ENCODE data around the gene EPGN.

EPGN gene

GRCh38 chr4:74297539-74297938 is 10.7 kb upstream of the EPGN start:
- H3F3A ChIP-seq (ENCODE audit: insufficient read depth) = no peaks in the 10 kb centered on the region
- H3K4me3 ChIP-seq (ENCODE audit: insufficient read depth, low read length, poor library complexity, severe bottlenecking) = no peak overlapping the region
- H4K20me1 ChIP-seq (ENCODE audit: low read depth, low read length) = no peaks in the 10 kb centered on the region
- no peaks in the 10 kb centered on the region for H3K79me2 ChIP-seq (ENCODE audit: insufficient read depth, low read length)
- no peaks in the 10 kb centered on the region for H3K9me2 ChIP-seq (replicated peaks; ENCODE audit: insufficient read depth, low read length)
- H3K4me2 ChIP-seq (ENCODE audit: low read depth, low read length, poor library complexity, severe bottlenecking) = no peak overlapping the region
- TF ChIP-seq EZH2phosphoT487 (conservative IDR thresholded peaks at IDR 0.05; ENCODE audit: low read length) = no peak
- no peak for TF ChIP-seq CTCF (IDR thresholded peaks at IDR 0.05; ENCODE audit: insufficient read depth, low read length, poor library complexity, severe bottlenecking)
- no peak overlapping the region for H3K9ac ChIP-seq (ENCODE audit: low read length)
- no peak overlapping the region for H3K27ac ChIP-seq (ENCODE audit: low read depth, low read length)
- H3K36me3 ChIP-seq (ENCODE audit: low read length) = no peaks in the 10 kb centered on the region
- H2AFZ ChIP-seq (ENCODE audit: low read depth, low read length, severe bottlenecking) = no peak overlapping the region
- no peaks in the 10 kb centered on the region for H3K9me3 ChIP-seq (ENCODE audit: insufficient read depth, low read length)
- H3K27me3 ChIP-seq (ENCODE audit: low read length) = no peaks in the 10 kb centered on the region

GRCh38 chr4:74304095-74304625 is 4.1 kb upstream of the EPGN start:
- Histone ChIP-seq H3K9me2 (replicated peaks; ENCODE audit: insufficient read depth, low read length) (no peaks in the 10 kb centered on the region), H3F3A (ENCODE audit: insufficient read depth) (no peaks in the 10 kb centered on the region), H3K27ac (ENCODE audit: low read depth, low read length) (no peak overlapping the region), H3K9me3 (ENCODE audit: insufficient read depth, low read length) (no peaks in the 10 kb centered on the region), H3K4me3 (ENCODE audit: insufficient read depth, low read length, poor library complexity, severe bottlenecking) (no peak overlapping the region), H3K27me3 (ENCODE audit: low read length) (no peaks in the 10 kb centered on the region), H2AFZ (ENCODE audit: low read depth, low read length, severe bottlenecking) (no peak overlapping the region), H4K20me1 (ENCODE audit: low read depth, low read length) (no peaks in the 10 kb centered on the region), H3K79me2 (ENCODE audit: insufficient read depth, low read length) (no peaks in the 10 kb centered on the region), H3K36me3 (ENCODE audit: low read length) (no peaks in the 10 kb centered on the region), H3K9ac (ENCODE audit: low read length) (no peak overlapping the region), H3K4me2 (ENCODE audit: low read depth, low read length, poor library complexity, severe bottlenecking) (no peak overlapping the region)
- TF ChIP-seq EZH2phosphoT487 (conservative IDR thresholded peaks at IDR 0.05; ENCODE audit: low read length) = no peak
- TF ChIP-seq CTCF (IDR thresholded peaks at IDR 0.05; ENCODE audit: insufficient read depth, low read length, poor library complexity, severe bottlenecking) = no peak

GRCh38 chr4:74305000-74305399 is 3.3 kb upstream of the EPGN start:
- no peaks in the 10 kb centered on the region for H4K20me1 ChIP-seq (ENCODE audit: low read depth, low read length)
- no peak overlapping the region for H3K9ac ChIP-seq (ENCODE audit: low read length)
- no peak overlapping the region for H3K4me2 ChIP-seq (ENCODE audit: low read depth, low read length, poor library complexity, severe bottlenecking)
- H3F3A ChIP-seq (ENCODE audit: insufficient read depth) = no peaks in the 10 kb centered on the region
- no peak overlapping the region for H3K4me3 ChIP-seq (ENCODE audit: insufficient read depth, low read length, poor library complexity, severe bottlenecking)
- H3K36me3 ChIP-seq (ENCODE audit: low read length) = no peaks in the 10 kb centered on the region
- no peaks in the 10 kb centered on the region for H3K27me3 ChIP-seq (ENCODE audit: low read length)
- no peaks in the 10 kb centered on the region for H3K79me2 ChIP-seq (ENCODE audit: insufficient read depth, low read length)
- no peaks in the 10 kb centered on the region for H3K9me3 ChIP-seq (ENCODE audit: insufficient read depth, low read length)
- TF ChIP-seq EZH2phosphoT487 (conservative IDR thresholded peaks at IDR 0.05; ENCODE audit: low read length) = no peak
- no peak for TF ChIP-seq CTCF (IDR thresholded peaks at IDR 0.05; ENCODE audit: insufficient read depth, low read length, poor library complexity, severe bottlenecking)
- H3K9me2 ChIP-seq (replicated peaks; ENCODE audit: insufficient read depth, low read length) = no peaks in the 10 kb centered on the region
- no peak overlapping the region for H3K27ac ChIP-seq (ENCODE audit: low read depth, low read length)
- no peak overlapping the region for H2AFZ ChIP-seq (ENCODE audit: low read depth, low read length, severe bottlenecking)
